ENCODE measurements around the gene TCEA2.

DNA sequence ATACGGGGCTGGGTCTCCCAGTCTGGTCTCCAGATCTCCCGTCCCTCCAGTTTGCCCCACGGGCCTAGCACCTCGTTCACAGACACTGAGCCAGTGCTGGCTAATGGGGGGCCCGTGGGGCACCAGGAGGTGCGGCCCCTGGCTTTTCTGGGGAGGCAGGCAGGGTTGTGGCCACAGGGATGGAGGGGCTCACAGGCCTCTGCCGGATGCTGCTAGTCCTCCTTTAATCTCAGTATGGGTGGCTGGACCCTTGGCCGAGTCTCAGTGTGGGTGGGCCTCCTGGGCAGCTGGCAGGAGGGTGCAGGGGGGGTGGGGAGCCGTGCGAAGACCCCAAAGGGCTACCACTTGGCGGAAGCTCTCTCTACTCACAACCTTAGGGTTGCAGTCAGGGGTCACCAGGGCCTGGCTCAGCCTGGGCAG is 12.0 kb upstream of the TCEA2 start:
- TF ChIP-seq YY1 (IDR thresholded peaks at IDR 0.05; ENCODE audit: insufficient read depth, insufficient read length) (no peak), SUZ12 (IDR thresholded peaks at IDR 0.05; ENCODE audit: extremely low read depth, insufficient read depth, insufficient read length) (no peak), ZNF274 (IDR thresholded peaks at IDR 0.05; ENCODE audit: low read depth, low read length) (no peak)

Data from NT2/D1 (cell line).